HG03469 (cell line): ENCODE measurements around the gene TRABD2A.
"Not testable (repeated sequence)": the region's sequence is repeated elsewhere in the genome, so short reads cannot be mapped to it uniquely, and the experiment has no call there.

Source experiments
- ATAC-seq: cut with Tn5 transposase; IDR thresholded peaks from one replicate; pipeline ENCODE4 v1.9.1; 2021; ENCODE audit warnings: mild to moderate bottlenecking, moderate library complexity, moderate number of reproducible peaks; ENCODE audit not compliant: unreplicated experiment

TRABD2A gene, protein sequence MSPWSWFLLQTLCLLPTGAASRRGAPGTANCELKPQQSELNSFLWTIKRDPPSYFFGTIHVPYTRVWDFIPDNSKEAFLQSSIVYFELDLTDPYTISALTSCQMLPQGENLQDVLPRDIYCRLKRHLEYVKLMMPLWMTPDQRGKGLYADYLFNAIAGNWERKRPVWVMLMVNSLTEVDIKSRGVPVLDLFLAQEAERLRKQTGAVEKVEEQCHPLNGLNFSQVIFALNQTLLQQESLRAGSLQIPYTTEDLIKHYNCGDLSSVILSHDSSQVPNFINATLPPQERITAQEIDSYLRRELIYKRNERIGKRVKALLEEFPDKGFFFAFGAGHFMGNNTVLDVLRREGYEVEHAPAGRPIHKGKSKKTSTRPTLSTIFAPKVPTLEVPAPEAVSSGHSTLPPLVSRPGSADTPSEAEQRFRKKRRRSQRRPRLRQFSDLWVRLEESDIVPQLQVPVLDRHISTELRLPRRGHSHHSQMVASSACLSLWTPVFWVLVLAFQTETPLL

GRCh38 chr2:84880645-84881521 lies at the start of gene TRABD2A:
Gene TRABD2A (minus strand): TSS chr2:84881084. CDS start chr2:84881039, 45 bp downstream.
- ATAC-seq = no peak

- ATAC-seq = no peak
Measured at GRCh38 chr2:84927275-84927627, 46.4 kb upstream of the TRABD2A start.

DNA sequence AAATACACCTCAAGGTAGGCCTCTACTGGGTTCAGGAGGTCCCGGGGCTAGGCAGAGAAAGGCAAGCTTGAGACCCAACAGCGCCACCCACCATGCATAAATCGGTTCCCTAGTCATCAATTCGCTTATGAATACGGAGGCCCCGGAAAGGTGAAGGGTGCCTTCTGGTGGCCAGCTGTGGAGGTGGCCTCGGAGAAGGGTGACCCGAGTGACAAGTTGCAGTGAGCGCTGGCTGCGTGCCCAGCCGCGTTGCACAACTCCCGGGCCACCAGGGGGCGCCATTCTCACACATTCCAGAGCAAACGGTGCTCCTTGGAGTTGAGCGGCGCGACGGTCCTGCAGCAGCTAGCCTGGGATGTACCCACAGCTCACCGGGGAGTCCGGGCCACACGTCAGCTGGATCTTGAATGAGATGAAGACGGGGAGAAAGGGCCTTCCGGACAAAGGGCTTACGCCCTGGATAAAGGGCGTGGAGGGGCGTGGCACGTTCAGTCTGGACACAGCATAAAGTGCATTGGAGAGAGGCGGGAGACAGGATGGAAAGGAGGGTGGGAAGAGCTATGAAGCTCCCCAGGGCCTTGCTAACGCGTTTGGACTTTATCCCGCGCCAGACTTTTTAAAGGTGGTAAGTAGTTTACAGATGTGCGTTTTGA lies 45.0 kb upstream of the TRABD2A start:
- ATAC-seq = peak; percentile 68

DNA sequence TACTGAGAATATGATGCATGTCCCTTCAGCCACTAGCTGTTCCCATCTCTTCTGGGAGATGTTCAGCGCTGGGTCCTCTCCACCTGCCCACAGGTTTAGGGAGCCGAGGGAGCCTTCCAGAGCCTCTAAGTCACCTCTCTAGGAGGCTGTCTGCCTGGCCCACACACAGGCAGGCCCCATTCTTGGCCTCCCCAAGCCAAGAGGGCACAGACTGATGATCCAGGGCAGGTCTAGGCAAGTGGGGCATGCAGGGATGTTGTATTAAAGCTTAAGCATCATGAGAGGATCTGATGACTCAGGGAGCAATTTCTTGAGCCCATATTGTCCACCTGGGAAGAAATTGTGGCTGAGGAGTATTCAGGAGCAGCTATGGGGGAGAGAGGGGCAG lies 44.4 kb upstream of the TRABD2A start:
- ATAC-seq = no peak

DNA sequence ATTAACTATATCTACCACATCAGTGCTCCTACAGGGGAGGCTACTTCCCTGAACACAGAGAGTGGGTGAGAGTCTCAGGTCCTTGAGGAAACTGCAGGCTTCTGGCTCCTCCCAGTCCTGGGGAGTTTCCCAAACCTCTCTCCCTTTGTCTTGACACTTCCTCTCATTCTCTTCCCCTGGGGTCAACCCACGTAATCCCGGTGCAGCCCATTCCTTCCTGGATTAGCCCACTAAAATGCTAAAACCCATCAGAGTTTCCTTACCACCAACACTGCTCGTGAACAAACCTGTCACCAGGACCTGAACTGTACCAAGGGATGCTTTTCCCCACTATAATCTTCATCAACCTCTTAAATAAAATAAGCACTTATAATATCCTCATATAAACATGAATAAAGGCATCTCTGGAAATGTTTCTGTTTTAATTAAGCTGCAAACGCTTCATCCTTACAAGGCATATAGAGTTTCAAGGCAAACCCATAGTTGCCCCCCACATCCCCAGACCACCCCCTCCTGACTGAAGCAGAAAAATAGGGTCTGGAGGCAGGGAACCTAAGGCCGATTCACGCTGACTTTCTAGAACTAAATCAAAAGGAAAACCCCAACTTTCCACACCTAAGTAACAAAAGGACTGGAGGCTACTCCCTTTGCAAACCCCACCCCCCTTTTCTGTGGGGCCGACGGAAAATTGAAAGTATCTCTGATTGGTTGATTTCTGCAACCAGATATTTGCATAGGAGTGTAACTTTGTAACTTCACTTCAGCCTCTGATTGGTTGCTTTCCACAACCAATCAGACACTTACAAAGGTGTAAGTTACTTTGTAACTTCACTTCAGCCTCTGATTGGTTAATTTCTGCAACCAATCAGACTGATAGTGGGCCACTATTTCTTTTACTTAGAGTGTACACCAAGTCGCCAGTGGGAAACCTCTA lies 43.6 kb upstream of the TRABD2A start:
- peak; percentile 27 for ATAC-seq

- ATAC-seq = no peak
Measured at GRCh38 chr2:84923009-84923408, 42.1 kb upstream of the TRABD2A start.

DNA sequence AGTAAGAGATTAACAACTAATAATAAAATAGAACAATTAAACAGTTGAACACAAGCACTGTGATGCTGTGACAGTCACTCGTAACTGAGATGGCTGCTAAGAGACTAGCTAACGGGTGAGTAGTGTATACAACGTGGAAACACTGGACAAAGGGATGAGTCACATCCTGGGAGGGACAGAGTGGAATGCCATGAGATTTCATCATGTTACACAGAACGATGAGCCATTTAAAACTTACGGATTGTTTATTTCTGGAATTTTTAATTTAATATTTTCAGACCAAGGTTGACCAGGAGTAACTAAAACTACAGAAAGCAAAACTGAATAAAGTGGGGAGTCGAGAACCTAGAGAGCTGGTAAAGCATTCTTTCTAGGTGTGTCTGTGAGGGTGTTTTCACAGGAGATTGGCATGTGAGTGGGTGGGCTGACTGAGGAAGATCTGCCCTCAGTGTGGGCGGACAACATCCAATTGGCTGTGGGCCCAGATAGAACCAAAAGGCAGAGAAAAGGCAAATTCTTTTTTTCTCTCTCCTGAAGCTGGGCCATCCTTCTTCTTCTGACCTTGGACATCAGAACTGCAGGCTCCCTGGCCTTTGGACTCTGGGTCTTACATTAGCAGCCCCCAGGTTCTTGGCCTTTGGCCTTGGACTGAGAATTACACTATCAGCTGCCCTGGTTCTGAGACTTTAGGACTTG lies 39.1 kb upstream of the TRABD2A start:
- peak; percentile 28 for ATAC-seq

DNA sequence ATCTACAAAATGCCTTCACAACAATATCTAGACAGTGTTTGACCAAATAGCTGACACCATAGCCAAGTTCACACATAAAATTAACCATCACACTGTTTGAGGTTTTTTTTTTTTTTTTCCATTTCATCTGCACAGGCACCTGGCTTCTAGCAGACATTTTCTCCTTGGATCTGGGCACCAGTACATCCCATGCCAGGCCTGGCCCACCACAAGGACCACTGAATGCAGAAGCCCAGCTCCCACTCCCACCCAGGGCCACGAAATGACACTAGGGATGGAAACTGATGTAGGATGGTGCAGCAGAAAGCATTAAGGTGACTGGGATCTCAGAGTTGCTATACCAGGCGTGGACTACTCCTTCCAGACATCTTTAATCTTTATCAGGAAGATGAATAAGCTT lies 37.5 kb upstream of the TRABD2A start:
- ATAC-seq = no peak

GRCh38 chr2:84917821-84918220 lies 36.9 kb upstream of the TRABD2A start:
- not testable (repeated sequence) for ATAC-seq

DNA sequence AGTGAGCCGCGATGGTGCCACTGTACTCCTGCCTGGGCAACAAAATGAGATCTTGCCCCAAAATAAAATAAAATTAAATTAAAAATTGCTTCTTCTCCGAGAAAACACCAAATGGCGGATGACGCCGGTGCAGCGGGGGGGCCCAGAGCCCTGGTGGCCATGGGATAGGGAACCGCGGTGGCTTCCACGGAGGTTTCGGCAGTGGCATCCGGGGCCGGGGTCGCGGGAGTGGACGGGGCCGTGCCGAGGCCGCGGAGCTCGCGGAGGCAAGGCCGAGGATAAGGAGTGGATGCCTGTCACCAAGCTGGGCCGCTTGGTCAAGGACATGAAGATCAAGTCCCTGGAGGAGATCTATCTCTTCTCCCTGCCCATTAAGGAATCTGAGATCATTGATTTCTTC lies 34.8 kb upstream of the TRABD2A start:
- not testable (repeated sequence) for ATAC-seq

- ATAC-seq = no peak
Measured at GRCh38 chr2:84914334-84914733, 33.5 kb upstream of the TRABD2A start.

DNA sequence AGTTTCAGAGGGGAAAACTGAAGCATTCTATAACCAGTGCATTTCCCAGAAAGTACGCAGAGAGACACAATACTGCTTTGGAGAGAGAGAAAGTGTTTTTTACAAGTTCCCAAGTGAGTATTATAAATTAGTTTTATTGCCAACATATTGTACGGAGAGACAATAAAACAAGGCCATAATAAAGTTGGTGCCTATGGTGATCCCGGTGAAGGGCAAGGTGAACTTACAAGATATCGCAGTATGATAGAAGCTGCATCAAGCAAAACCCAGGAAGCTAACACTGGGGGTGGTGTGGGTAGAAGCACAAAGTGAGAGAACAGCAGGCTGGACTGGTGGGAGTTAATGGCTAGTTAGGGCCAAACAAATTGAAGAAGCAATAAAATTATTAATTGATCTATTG lies 32.1 kb upstream of the TRABD2A start:
- ATAC-seq = no peak

GRCh38 chr2:84911135-84911678 lies 30.3 kb upstream of the TRABD2A start:
- no peak for ATAC-seq

DNA sequence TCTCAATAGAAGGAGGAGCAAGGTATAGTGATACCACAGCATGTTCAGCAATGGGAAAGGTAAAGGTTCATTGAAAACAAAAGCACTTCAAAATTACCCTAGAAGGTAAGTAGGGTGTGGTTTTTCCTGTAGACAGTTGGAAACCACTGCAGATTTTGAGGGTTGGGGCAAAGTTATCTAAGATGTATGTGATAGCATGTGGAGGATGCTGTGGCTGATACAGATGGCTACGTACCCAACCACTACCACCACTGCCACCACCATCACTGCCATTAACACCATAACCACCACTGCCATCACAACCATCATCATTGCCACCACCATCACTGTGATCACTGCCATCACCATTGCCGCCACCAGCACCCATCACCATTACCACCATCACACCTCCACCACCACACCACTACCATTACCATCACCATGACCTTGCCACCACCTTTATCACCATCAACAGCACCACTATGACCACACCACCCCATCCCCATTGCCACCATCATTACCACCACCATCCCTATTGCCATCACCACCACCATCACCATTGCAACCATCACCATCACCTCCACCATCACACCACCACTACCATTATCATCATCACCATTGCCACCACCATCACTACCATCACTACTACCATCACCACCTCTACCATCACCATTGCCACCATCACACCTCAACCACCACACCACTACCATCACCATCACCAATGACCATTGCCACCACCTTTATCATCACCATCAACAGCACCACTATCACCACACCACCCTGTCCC lies 28.2 kb upstream of the TRABD2A start:
- no peak for ATAC-seq

- ATAC-seq = no peak
Measured at GRCh38 chr2:84906900-84907714, 26.2 kb upstream of the TRABD2A start.

GRCh38 chr2:84906108-84906899 lies 25.4 kb upstream of the TRABD2A start:
- ATAC-seq = peak; percentile 2
